Cortex of kidney (tissue), 1 donor: ENCODE measurements around the gene CES3.
"Not testable (repeated sequence)": the region's sequence is repeated elsewhere in the genome, so short reads cannot be mapped to it uniquely, and the experiment has no call there.

Experiments used
- DNase-seq: peaks from one replicate; lab custom pipeline; 2025; lab: John Stamatoyannopoulos, UW

The CES3 gene

GRCh38 chr16:66926961-66927436 is 34.1 kb upstream of the CES3 start:
- no peak for DNase-seq

- DNase-seq = no peak
Measured at GRCh38 chr16:66927918-66928649, 33.0 kb upstream of the CES3 start.

GRCh38 chr16:66928702-66929388 is 32.2 kb upstream of the CES3 start:
- DNase-seq = no peak

GRCh38 chr16:66930189-66930588 is 30.9 kb upstream of the CES3 start:
- no peak for DNase-seq

- DNase-seq = no peak
Measured at GRCh38 chr16:66931665-66932064, 29.4 kb upstream of the CES3 start.

- DNase-seq = no peak
Measured at GRCh38 chr16:66932076-66932475, 29.0 kb upstream of the CES3 start.

- no peak for DNase-seq
Measured at GRCh38 chr16:66933776-66934137, 27.3 kb upstream of the CES3 start.

- DNase-seq = peak; percentile 45
Measured at GRCh38 chr16:66934138-66934838, 26.8 kb upstream of the CES3 start, which contains the start of gene CIAO2B. TSS of gene CIAO2B (minus strand) at chr16:66934402. CDS start at chr16:66934364, 38 bp downstream.

GRCh38 chr16:66934839-66935313 is 26.2 kb upstream of the CES3 start:
- DNase-seq = not testable (repeated sequence)

GRCh38 chr16:66935314-66936011 is 25.6 kb upstream of the CES3 start, which contains the start of gene CES2:
TSS of gene CES2 (plus strand) at chr16:66935516. CDS start at chr16:66935636, 120 bp downstream.
- DNase-seq = no peak

GRCh38 chr16:66936462-66936861 is 24.6 kb upstream of the CES3 start:
- DNase-seq = no peak

GRCh38 chr16:66936889-66937554 is 24.0 kb upstream of the CES3 start:
- no peak for DNase-seq

- DNase-seq = no peak
Measured at GRCh38 chr16:66937725-66938337, 23.2 kb upstream of the CES3 start.

- DNase-seq = no peak
Measured at GRCh38 chr16:66939366-66939765, 21.7 kb upstream of the CES3 start.

- DNase-seq = no peak
Measured at GRCh38 chr16:66940236-66940635, 20.8 kb upstream of the CES3 start.

- no peak for DNase-seq
Measured at GRCh38 chr16:66942981-66943380, 18.1 kb upstream of the CES3 start.

GRCh38 chr16:66943426-66944053 is 17.5 kb upstream of the CES3 start:
- no peak for DNase-seq

- no peak for DNase-seq
Measured at GRCh38 chr16:66944054-66944441, 17.0 kb upstream of the CES3 start.

GRCh38 chr16:66944971-66945370 is 16.1 kb upstream of the CES3 start:
- not testable (repeated sequence) for DNase-seq

GRCh38 chr16:66945939-66946338 is 15.1 kb upstream of the CES3 start:
- DNase-seq = no peak
